Measurements from ENCODE around the gene BCKDK. TPM values are rescaled to one million over a fixed set of nuclear protein-coding genes. Genes with fewer than 3 reads are reported as not detected.

BCKDK gene
- total and polyA plus RNA-seq, 2 of the 13 experiments (the other 11 are each of a cell fraction or from before 2014, with no cell fraction given): 24.9 to 42.6 TPM

GRCh38 chr16:31135535-31136286 lies 27.5 kb downstream of the BCKDK start, which contains the start of gene PRSS8 (continued):
- TF ChIP-seq MZF1 (CRISPR knock-in tag; IDR thresholded peaks at IDR 0.05; ENCODE audit: borderline replicate concordance): no peak
- TF ChIP-seq ZNF772 (CRISPR knock-in tag; IDR thresholded peaks at IDR 0.05): no peak
- TF ChIP-seq, protein P1, sequence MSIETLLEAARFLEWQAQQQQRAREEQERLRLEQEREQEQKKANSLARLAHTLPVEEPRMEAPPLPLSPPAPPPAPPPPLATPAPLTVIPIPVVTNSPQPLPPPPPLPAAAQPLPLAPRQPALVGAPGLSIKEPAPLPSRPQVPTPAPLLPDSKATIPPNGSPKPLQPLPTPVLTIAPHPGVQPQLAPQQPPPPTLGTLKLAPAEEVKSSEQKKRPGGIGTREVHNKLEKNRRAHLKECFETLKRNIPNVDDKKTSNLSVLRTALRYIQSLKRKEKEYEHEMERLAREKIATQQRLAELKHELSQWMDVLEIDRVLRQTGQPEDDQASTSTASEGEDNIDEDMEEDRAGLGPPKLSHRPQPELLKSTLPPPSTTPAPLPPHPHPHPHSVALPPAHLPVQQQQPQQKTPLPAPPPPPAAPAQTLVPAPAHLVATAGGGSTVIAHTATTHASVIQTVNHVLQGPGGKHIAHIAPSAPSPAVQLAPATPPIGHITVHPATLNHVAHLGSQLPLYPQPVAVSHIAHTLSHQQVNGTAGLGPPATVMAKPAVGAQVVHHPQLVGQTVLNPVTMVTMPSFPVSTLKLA (IDR thresholded peaks at IDR 0.05): peak; percentile 65
- no peak for TF ChIP-seq ZNF253 (CRISPR knock-in tag; IDR thresholded peaks at IDR 0.05; ENCODE audit: borderline replicate concordance)
- TF ChIP-seq, protein P2, sequence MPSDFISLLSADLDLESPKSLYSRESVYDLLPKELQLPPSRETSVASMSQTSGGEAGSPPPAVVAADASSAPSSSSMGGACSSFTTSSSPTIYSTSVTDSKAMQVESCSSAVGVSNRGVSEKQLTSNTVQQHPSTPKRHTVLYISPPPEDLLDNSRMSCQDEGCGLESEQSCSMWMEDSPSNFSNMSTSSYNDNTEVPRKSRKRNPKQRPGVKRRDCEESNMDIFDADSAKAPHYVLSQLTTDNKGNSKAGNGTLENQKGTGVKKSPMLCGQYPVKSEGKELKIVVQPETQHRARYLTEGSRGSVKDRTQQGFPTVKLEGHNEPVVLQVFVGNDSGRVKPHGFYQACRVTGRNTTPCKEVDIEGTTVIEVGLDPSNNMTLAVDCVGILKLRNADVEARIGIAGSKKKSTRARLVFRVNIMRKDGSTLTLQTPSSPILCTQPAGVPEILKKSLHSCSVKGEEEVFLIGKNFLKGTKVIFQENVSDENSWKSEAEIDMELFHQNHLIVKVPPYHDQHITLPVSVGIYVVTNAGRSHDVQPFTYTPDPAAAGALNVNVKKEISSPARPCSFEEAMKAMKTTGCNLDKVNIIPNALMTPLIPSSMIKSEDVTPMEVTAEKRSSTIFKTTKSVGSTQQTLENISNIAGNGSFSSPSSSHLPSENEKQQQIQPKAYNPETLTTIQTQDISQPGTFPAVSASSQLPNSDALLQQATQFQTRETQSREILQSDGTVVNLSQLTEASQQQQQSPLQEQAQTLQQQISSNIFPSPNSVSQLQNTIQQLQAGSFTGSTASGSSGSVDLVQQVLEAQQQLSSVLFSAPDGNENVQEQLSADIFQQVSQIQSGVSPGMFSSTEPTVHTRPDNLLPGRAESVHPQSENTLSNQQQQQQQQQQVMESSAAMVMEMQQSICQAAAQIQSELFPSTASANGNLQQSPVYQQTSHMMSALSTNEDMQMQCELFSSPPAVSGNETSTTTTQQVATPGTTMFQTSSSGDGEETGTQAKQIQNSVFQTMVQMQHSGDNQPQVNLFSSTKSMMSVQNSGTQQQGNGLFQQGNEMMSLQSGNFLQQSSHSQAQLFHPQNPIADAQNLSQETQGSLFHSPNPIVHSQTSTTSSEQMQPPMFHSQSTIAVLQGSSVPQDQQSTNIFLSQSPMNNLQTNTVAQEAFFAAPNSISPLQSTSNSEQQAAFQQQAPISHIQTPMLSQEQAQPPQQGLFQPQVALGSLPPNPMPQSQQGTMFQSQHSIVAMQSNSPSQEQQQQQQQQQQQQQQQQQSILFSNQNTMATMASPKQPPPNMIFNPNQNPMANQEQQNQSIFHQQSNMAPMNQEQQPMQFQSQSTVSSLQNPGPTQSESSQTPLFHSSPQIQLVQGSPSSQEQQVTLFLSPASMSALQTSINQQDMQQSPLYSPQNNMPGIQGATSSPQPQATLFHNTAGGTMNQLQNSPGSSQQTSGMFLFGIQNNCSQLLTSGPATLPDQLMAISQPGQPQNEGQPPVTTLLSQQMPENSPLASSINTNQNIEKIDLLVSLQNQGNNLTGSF (CRISPR knock-in tag; IDR thresholded peaks at IDR 0.05): no peak
- TF ChIP-seq PAX8 (CRISPR knock-in tag; IDR thresholded peaks at IDR 0.05; ENCODE audit: borderline replicate concordance): 0 out of 2 replicates have a peak, but pooled peaks have one; percentile 37
- peak; percentile 13; the same call in 1 of the 2 replicates for TF ChIP-seq HDAC2 (CRISPR knock-in tag; IDR thresholded peaks at IDR 0.05)
- TF ChIP-seq FOXP1 (IDR thresholded peaks at IDR 0.05): peak; percentile 48; the same call in 1 of the 2 replicates
- TF ChIP-seq FOXP1 (CRISPR knock-in tag; IDR thresholded peaks at IDR 0.05): no peak
- TF ChIP-seq, protein P3, sequence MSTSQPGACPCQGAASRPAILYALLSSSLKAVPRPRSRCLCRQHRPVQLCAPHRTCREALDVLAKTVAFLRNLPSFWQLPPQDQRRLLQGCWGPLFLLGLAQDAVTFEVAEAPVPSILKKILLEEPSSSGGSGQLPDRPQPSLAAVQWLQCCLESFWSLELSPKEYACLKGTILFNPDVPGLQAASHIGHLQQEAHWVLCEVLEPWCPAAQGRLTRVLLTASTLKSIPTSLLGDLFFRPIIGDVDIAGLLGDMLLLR (CRISPR knock-in tag; IDR thresholded peaks at IDR 0.05): 0 out of 2 replicates have a peak, but pooled peaks have one; percentile 30
- no peak for TF ChIP-seq TCF12 (IDR thresholded peaks at IDR 0.05)
- TF ChIP-seq TCF12 (CRISPR knock-in tag; IDR thresholded peaks at IDR 0.05): no peak
- TF ChIP-seq ZNF724P (CRISPR knock-in tag; IDR thresholded peaks at IDR 0.05; ENCODE audit: borderline replicate concordance): no peak
